ENCODE results near the gene COL25A1.
"Not testable (repeated sequence)": the region's sequence is repeated elsewhere in the genome, so short reads cannot be mapped to it uniquely, and the experiment has no call there.

Gene COL25A1

GRCh38 chr4:109131559-109131958 lies 170.9 kb downstream of the COL25A1 start:
- no peak for DNase-seq (ENCODE audit: extremely low read depth in 1 of 2, low read depth in 1 of 2)

GRCh38 chr4:109128589-109128988 lies 173.9 kb downstream of the COL25A1 start:
- no peak for DNase-seq (ENCODE audit: extremely low read depth in 1 of 2, low read depth in 1 of 2)

DNA sequence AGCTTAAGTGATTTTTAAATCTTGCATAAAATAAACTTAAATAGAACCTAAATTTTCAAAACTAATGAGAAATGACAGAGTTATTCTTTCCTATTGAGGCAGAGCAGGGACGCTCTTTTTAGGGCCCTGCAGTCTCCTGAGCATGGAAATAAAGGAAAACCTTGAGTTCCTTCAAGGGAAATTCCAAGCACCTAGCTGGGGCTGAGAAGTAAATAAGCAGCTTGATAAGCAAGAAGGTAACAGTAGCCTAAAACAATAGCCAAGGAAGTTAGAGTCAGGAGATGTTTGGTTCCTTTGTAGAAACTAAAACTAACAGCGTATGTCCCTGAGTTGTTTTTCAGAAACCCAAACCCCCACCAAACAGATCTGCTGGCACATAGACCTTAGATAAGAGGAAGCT lies 174.6 kb downstream of the COL25A1 start:
- no peak for DNase-seq (ENCODE audit: extremely low read depth in 1 of 2, low read depth in 1 of 2)

DNA sequence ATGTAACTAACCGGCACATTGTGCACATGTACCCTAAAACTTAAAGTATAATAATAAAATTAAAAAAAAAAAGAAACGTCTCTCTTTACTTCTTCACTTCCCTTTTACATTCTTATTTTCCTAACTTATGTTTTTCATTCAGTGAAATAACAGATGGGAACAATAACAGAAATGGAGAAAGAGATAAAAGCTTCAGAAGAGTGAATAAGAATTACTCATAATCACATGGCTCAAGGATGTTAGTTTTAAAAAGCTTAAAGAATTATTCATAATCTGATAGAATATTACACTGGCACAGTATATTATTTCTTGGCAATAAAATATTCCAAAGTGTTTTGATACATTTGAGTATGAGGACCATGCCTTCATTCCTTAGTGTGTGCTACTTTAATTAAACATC lies 175.6 kb downstream of the COL25A1 start:
- no peak for DNase-seq (ENCODE audit: extremely low read depth in 1 of 2, low read depth in 1 of 2)

GRCh38 chr4:109125084-109125483 lies 177.4 kb downstream of the COL25A1 start:
- no peak for DNase-seq (ENCODE audit: extremely low read depth in 1 of 2, low read depth in 1 of 2)

DNA sequence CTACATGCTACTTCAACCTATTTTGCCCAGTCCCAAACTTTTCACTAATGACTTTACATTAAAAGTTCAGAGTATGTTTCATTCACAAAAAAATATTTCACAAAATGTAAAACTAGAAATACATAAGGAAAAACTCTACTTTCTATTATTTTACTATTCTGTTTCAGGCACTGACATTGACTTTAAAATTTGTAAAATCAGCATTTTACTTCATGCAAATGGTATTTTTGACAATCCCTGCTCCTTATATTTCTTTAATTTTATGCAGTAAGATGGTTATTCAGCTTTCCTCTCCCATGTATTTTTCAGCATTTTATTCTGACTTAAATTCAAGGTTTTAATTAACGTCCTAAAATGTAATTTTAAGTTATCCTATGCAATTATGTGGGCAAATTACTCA lies 178.5 kb downstream of the COL25A1 start:
- DNase-seq (ENCODE audit: extremely low read depth in 1 of 2, low read depth in 1 of 2): no peak

DNA sequence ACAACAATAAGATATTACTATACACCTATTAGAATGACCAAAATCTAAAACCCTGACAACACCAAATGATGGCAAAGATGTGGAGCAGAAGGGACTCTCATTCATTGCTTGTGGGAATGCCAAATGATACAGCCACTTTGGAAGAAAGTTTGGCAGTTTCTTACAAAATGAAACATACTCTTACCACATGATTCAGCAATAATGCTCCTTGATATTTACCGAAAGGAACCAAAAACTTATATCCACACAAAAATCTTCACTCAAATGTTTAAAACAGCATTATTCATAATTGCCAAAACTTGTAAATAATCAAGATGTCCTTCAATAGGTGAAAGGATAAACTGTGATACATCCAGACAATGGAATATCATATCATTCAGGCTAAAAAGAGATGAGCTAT lies 180.9 kb downstream of the COL25A1 start:
- no peak for DNase-seq (ENCODE audit: extremely low read depth in 1 of 2, low read depth in 1 of 2)

DNA sequence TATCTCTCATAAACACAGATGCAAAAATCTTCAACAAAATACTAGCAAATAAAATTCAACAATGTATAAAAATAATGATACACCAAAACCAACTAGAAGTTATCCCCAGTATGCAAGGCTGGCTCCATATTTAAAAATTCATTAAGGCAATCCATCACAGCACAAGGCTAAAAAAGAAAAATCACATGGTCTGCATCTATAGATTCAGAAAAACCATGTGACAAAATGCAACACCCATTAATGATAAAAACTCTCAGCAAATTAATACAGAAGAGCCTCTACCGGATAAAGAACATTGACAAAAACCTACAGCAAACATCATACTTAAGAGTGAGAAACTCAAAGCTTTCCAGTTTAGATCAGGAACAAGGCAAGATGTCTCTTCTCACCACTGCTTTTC lies 182.6 kb downstream of the COL25A1 start:
- no peak for DNase-seq (ENCODE audit: extremely low read depth in 1 of 2, low read depth in 1 of 2)

- no peak for DNase-seq (ENCODE audit: extremely low read depth in 1 of 2, low read depth in 1 of 2)
Observed at GRCh38 chr4:109118635-109119034, 183.8 kb downstream of the COL25A1 start.

DNA sequence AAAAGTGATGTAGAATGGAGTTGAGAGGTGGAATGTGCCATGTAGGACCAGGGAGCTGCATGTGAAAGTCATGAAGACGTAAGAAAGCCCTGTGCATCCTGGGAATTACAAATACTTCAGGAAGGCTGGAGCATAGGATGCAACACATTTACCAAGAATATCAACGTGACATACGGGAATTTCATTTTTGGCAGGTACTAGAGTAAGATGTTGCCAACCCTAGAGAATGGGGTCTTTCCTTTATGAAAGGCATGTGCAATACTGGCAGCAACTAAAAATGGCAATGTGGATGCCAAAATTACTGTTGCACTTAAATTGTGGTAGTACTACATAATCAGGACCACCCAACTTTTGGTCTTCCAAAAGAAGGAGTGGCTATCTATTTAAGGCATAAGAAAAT lies 188.0 kb downstream of the COL25A1 start:
- no peak for DNase-seq (ENCODE audit: extremely low read depth in 1 of 2, low read depth in 1 of 2)

- DNase-seq (ENCODE audit: extremely low read depth in 1 of 2, low read depth in 1 of 2): no peak
Observed at GRCh38 chr4:109113521-109113920, 188.9 kb downstream of the COL25A1 start.

- DNase-seq (ENCODE audit: extremely low read depth in 1 of 2, low read depth in 1 of 2): no peak
Observed at GRCh38 chr4:109111031-109111430, 191.4 kb downstream of the COL25A1 start.

- not testable (repeated sequence) for DNase-seq (ENCODE audit: extremely low read depth in 1 of 2, low read depth in 1 of 2)
Observed at GRCh38 chr4:109108215-109108614, 194.2 kb downstream of the COL25A1 start.

DNA sequence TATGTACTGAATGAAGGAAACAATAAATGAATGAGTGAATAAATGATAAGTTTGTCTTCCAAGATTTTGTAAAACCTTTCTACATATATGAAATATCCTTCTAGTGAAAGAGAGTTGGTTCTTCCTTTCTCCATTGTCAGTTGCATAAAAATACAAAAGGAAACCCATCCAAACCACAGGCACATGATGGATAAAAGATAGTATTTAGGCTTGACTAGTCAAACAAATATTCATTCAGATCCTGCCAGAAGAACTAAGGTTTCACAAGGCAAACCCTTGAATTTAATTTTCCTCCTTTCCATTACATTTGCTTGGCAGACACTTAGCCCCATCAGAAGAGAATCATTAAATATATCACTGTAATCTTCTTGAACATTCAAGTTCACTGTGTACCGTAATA lies 208.4 kb downstream of the COL25A1 start:
- no peak for DNase-seq (ENCODE audit: extremely low read depth in 1 of 2, low read depth in 1 of 2)

DNA sequence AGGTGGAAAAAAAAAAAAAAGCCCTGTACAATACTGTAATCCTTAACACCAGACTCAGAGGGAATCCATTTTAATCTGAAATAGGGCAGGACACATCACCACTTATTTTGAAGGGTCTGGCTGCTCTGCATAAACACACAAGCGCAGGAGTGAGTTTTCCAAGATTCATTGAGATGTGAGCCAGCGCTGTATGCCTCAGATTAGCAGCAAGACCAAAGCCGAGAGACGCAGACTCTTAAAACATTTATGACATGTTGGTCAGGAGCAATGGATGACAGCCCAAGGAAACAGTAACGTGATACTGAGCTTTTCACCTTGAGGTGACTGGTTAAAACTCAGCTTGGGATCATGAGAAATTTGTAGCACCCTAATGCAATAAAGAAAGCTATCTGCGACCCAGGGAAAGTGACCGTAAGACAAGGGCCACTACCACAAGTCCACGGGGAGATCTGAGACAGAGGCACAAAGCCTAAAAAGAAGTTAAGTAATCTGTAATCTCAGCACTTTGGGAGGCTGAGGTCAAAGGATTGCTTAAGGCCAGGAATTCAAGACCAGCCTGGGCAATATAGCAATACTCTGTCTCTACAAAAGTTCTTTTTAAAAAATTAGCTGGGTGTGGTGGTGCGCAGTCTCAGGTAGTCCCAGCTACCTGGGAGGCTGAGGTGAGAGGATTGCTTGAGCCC lies 210.6 kb downstream of the COL25A1 start:
- no peak for DNase-seq (ENCODE audit: extremely low read depth in 1 of 2, low read depth in 1 of 2)

DNA sequence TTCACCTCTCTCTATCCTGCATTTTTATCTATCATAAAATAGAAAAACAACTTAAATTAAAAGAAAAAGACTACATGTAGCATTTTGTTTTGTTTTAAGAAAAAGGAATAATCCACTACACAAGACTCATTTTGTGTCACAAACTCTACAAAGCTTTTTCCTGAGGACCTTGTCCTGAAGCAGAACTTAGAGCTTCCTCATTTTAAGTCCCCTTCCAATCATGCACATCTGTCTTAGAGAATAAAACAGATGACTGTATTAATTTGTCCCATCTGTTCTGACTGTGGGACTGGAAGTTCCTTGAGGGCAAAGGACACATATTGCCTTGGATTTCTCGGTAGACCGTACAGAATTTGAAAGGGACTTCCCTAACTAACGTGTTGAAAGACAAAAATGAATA lies 218.5 kb downstream of the COL25A1 start:
- no peak for DNase-seq (ENCODE audit: extremely low read depth in 1 of 2, low read depth in 1 of 2)

DNA sequence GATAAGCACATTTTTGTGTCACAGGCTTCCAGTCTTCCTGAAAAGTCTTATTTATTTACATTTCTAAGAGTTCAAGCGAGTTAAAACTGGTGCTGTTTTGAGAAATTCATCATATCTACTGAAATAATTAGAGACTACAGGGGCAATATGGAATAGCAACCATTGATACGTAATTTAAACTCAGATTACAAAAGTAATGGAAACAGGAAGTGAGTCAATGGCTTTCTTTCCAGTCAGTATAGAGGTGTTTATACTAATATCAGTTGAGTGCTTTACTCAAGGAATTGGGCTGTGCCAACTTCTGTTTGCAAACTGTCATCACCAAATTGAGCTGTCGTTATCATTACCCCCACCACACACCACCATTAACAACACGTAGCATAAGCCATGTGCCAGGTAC lies 222.7 kb downstream of the COL25A1 start:
- no peak for DNase-seq (ENCODE audit: extremely low read depth in 1 of 2, low read depth in 1 of 2)

- DNase-seq (ENCODE audit: extremely low read depth in 1 of 2, low read depth in 1 of 2): no peak
Observed at GRCh38 chr4:109079201-109079600, 223.3 kb downstream of the COL25A1 start.

DNA sequence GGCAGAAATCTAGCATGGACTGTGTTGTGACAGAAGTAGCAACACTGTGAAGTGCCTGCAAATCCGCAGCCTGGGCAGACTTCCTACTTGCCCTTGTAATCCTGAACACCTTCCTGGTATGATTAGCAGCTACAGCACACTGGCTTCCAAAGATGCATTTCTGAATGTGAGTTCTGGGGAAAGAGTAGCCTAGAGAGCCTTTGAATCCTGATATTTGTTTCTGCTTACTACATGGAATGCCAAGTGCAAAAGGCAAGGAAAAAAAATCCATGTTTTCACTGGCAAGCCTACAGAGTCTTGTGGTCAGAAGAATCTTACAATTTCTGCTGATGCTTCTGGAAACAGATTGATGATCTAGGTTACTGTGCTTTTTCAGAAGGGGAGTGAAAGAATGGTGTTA lies 223.7 kb downstream of the COL25A1 start:
- DNase-seq (ENCODE audit: extremely low read depth in 1 of 2, low read depth in 1 of 2): no peak

DNA sequence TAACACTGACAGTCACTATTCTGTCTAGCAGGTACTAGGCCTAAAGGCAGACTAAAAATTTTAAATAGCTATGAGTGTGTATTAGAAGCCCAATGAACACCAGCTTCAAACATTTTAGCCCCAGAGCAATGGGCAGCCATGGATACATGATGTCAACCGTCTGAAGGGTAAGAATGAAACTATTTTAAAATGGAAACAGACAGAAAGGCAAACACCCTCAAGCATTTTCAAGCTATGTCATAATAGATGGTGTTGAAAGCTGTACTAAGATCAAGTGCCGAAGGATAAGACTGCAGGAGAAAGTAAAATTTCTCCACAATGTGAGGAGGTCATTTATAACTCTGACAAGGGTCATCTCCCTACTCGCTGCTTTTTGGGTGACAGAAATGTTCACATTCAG lies 225.0 kb downstream of the COL25A1 start:
- DNase-seq (ENCODE audit: extremely low read depth in 1 of 2, low read depth in 1 of 2): no peak

DNA sequence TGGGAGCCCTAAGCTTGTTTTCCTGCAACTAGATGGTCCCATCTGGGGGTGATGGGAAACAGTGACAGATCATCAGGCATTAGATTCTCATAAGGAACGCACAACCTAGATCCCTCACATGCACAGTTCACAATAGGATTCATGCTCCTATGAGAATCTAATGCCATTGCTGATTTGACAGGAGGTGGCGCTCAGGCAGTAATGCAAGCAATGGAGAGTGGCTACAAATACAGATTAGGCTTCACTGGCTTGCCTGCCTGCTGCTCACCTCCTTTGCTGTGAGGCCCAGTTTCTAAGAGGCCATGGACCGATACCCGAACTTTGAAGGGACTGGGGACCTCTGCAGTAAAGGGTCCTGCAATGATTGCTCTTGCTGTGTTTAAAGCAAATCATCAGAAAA lies 225.7 kb downstream of the COL25A1 start:
- not testable (repeated sequence) for DNase-seq (ENCODE audit: extremely low read depth in 1 of 2, low read depth in 1 of 2)

DNA sequence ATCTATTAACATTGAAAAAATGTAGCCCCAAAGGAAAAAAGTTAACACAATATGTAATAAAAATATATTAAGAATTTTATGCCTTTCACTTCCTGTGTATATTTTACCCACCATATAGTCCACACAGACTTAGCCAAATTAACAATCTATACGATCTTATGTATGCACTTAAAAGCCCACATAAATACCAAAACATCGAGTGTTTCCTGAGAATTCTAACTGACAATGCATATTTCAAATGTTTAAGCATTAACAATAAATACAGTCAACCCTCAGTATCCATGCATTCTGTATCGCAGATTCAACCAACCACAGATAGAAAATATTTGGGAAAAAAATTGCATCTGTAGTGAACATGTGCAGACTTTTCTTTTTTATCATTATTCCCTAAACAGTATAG lies 226.8 kb downstream of the COL25A1 start:
- DNase-seq (ENCODE audit: extremely low read depth in 1 of 2, low read depth in 1 of 2): no peak

- no peak for DNase-seq (ENCODE audit: extremely low read depth in 1 of 2, low read depth in 1 of 2)
Observed at GRCh38 chr4:109072595-109072994, 229.9 kb downstream of the COL25A1 start.

Data from activated CD8-positive, alpha-beta memory T cell treated with anti-CD3 and anti-CD28 coated beads for 1 hour (primary cell).